Gastroesophageal sphincter (tissue), 3 donors: Measurements from ENCODE around the gene TFDP2.

ENCODE experiments used
- CTCF ChIP-seq, 4 experiments: fragments of 200-600 bp in 2 of 4; fragments of 450-650 bp in 2 of 4; sonication (generic) in 1 of 4; IDR thresholded peaks; one replicate each; pipeline ENCODE4 v1.5.1; 2017 to 2019; ENCODE audit warnings: antibody characterized with exemption in 4 of 4, mild to moderate bottlenecking in 2 of 4, moderate library complexity in 2 of 4
- EP300 ChIP-seq: sonication (generic); formaldehyde crosslinking; IDR thresholded peaks from one replicate; pipeline ENCODE4 v1.6.1; 2017; ENCODE audit warnings: antibody characterized with exemption, mild to moderate bottlenecking
- POLR2A ChIP-seq, 2 donors: fragments of 450-650 bp; IDR thresholded peaks; one replicate each; pipeline ENCODE4 v1.6.1; 2017; ENCODE audit warnings: antibody characterized with exemption in 2 of 2, mild to moderate bottlenecking in 2 of 2, moderate library complexity in 1 of 2
- POLR2AphosphoS5 ChIP-seq: sonication (generic); formaldehyde crosslinking; IDR thresholded peaks from one replicate; pipeline ENCODE4 v1.6.1; 2017; ENCODE audit warnings: antibody characterized with exemption

GRCh38 chr3:142175478-142175877, 26.1 kb upstream of the TFDP2 start:
- no peak for TF ChIP-seq CTCF (IDR thresholded peaks at IDR 0.05)
- TF ChIP-seq EP300, result no peak
- TF ChIP-seq POLR2A (IDR thresholded peaks at IDR 0.05), result no peak
- no peak for TF ChIP-seq POLR2AphosphoS5
